Cardiac atrium fibroblast (primary cell): ENCODE measurements around the gene TCP11L1. TPM values are rescaled to one million over a fixed set of nuclear protein-coding genes. Genes with fewer than 3 reads are reported as not detected.

Source experiments
- total RNA-seq: library from RNA; depleted of rRNA; stranded (reverse); fragments of >200 nt; gene quantifications from 2 replicates; pipeline ENCODE4 v1.2.3, GENCODE V29; 2015

TCP11L1 gene, protein sequence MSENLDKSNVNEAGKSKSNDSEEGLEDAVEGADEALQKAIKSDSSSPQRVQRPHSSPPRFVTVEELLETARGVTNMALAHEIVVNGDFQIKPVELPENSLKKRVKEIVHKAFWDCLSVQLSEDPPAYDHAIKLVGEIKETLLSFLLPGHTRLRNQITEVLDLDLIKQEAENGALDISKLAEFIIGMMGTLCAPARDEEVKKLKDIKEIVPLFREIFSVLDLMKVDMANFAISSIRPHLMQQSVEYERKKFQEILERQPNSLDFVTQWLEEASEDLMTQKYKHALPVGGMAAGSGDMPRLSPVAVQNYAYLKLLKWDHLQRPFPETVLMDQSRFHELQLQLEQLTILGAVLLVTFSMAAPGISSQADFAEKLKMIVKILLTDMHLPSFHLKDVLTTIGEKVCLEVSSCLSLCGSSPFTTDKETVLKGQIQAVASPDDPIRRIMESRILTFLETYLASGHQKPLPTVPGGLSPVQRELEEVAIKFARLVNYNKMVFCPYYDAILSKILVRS
- total RNA-seq = 20.9 and 29.6 TPM in 2 replicates

DNA sequence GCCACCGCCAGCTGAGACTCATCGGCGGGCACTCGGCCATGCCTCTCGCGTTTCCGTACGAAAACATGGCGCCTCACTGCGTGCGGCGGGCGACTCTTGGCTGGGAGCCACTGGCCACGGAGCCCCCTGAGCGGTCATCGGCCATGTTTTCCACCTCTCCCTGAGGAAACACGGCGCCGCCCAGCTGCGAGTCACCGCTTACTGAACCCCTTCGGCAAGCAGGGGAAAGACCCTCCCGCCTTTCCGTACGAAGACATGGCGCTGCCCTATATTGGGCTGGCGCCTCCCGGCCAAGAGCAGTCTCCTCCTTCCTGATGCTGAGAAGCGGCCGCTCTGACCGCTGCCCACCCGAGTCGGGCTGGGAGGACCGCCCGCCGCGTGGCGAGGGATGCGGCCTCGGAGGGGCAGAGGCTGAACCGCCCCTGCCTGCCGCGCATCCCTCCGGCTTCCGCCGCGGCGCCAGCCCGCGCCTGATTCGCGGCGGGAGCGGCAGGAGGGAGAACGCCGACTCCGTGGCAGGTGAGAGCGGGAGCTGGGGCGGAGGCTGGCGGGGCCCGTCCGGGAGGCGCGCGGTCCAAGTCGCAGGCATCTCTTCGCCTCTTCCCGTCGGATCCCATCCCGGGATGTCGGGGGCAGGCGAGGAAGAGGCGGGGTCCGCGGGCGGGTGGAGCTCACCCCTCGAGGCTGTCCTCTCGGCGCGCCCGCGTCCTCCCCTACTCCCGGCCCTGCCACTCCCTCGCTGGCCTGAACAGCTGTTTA lies at the start of gene TCP11L1:
TCP11L1 (plus strand) TSS at position 299 of the 759 bp plus-strand sequence. CDS start 4,202 bp downstream, outside the sequence.

GRCh38 chr11:33015621-33016551 lies 23.5 kb upstream of the TCP11L1 start, which contains the start of gene DEPDC7:
TSS of gene DEPDC7 (plus strand) at chr11:33015878. CDS start at chr11:33015956, 78 bp downstream.

Other genes starting within 250 kb of the TCP11L1 start
- not detected in 2 replicates for gene CCDC73, start 244.9 kb upstream of the TCP11L1 start, total RNA-seq
- gene PRRG4, start 209.6 kb upstream of the TCP11L1 start, total RNA-seq = 0.32 TPM in 1 of 2 replicates, not detected in the other
- 8.8 and 16.7 TPM in 2 replicates for gene QSER1, start 146.8 kb upstream of the TCP11L1 start, total RNA-seq
- gene DEPDC7, start 23.7 kb upstream of the TCP11L1 start, total RNA-seq = 1.3 and 1.9 TPM in 2 replicates
- 10.3 and 15.4 TPM in 2 replicates for gene CSTF3, start 121.9 kb downstream of the TCP11L1 start, total RNA-seq
- gene HIPK3, start 217.8 kb downstream of the TCP11L1 start, total RNA-seq = 69.7 and 89.3 TPM in 2 replicates